Mesothelial cell of epicardium (in vitro differentiated cells): ENCODE measurements around the gene PCMT1. TPM values are rescaled to one million over a fixed set of nuclear protein-coding genes. Genes with fewer than 3 reads are reported as not detected.
"Not testable (repeated sequence)": the region's sequence is repeated elsewhere in the genome, so short reads cannot be mapped to it uniquely, and the experiment has no call there.

ENCODE experiments used
- DNase-seq, 2 experiments: peaks; one replicate each; pipeline ENCODE4 v3.0.0; 2021; ENCODE audit warnings: low spot score in 2 of 2; ENCODE audit not compliant: unreplicated experiment in 2 of 2
- H3K27ac Mint-ChIP-seq: 2 replicates; pipeline ENCODE4 v1.8.0; 2021; ENCODE audit warnings: mixed read lengths
- H3K27me3 Mint-ChIP-seq: 2 replicates; pipeline ENCODE4 v1.8.0; 2021; ENCODE audit warnings: low read depth, mixed read lengths
- H3K36me3 Mint-ChIP-seq: 2 replicates; pipeline ENCODE4 v1.8.0; 2021; ENCODE audit warnings: mixed read lengths
- H3K4me1 Mint-ChIP-seq: 2 replicates; pipeline ENCODE4 v1.8.0; 2021; ENCODE audit warnings: mixed read lengths
- H3K4me3 Mint-ChIP-seq: 2 replicates; pipeline ENCODE4 v1.8.0; 2021; ENCODE audit warnings: mild to moderate bottlenecking, moderate library complexity, mixed read lengths
- H3K9me3 Mint-ChIP-seq: 2 replicates; pipeline ENCODE4 v1.8.0; 2021; ENCODE audit warnings: mixed read lengths
- CTCF ChIP-seq: fragments of 200-600 bp; sonication (generic); IDR thresholded peaks from one replicate; pipeline ENCODE4 v1.5.0; 2021; ENCODE audit warnings: antibody characterized with exemption; ENCODE audit not compliant: unreplicated experiment
- total RNA-seq: library from RNA; stranded (reverse); gene quantifications from 3 replicates; pipeline ENCODE4 v1.2.1, GENCODE V29; 2021

PCMT1 gene
- total RNA-seq, 1 donor from 2014 or later: 45.6 TPM

- Mint-ChIP-seq H3K4me1 (peaks cover 22% of the 10 kb centered on the region), H3K4me3 (no peak overlapping the region), H3K36me3 (peaks cover 8% of the 10 kb centered on the region), H3K27ac (no peak overlapping the region), H3K9me3 (no peaks in the 10 kb centered on the region), H3K27me3 (no peaks in the 10 kb centered on the region)
- TF ChIP-seq CTCF: no peak
- DNase-seq: no peak
Measured at GRCh38 chr6:149842331-149842730, 92.8 kb downstream of the PCMT1 start.

GRCh38 chr6:149843051-149843633 is 93.6 kb downstream of the PCMT1 start:
- H3K27me3 Mint-ChIP-seq: no peaks in the 10 kb centered on the region
- no peak overlapping the region for H3K27ac Mint-ChIP-seq
- H3K9me3 Mint-ChIP-seq: no peaks in the 10 kb centered on the region
- H3K36me3 Mint-ChIP-seq: peaks cover 8% of the 10 kb centered on the region
- TF ChIP-seq CTCF: no peak
- DNase-seq: no peak
- H3K4me1 Mint-ChIP-seq: peaks cover 25% of the 10 kb centered on the region
- H3K4me3 Mint-ChIP-seq: no peak overlapping the region

DNA sequence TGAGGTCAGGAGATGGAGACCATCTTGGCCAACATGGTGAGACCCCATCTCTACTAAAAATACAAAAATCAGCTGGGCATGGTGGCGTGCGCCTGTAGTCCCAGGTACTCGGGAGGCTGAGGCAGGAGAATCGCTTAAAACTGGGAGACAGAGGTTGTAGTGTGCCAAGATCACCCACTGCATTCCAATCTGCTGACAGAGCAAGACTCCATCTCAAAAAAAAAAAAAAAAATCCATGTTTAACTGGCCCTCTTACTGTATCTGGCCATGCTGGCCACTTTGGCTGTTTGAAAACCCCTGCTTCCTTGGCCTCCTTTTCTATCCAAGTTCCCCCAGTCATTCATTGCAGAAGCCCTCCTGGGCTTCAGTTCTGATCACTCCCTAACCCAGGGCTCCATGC is 94.5 kb downstream of the PCMT1 start:
- peaks cover 25% of the 10 kb centered on the region for H3K4me1 Mint-ChIP-seq
- H3K4me3 Mint-ChIP-seq, DNase-seq, H3K9me3 Mint-ChIP-seq, H3K27me3 Mint-ChIP-seq, H3K36me3 Mint-ChIP-seq: not testable (repeated sequence)
- H3K27ac Mint-ChIP-seq: peak overlapping the region; percentile 62

DNA sequence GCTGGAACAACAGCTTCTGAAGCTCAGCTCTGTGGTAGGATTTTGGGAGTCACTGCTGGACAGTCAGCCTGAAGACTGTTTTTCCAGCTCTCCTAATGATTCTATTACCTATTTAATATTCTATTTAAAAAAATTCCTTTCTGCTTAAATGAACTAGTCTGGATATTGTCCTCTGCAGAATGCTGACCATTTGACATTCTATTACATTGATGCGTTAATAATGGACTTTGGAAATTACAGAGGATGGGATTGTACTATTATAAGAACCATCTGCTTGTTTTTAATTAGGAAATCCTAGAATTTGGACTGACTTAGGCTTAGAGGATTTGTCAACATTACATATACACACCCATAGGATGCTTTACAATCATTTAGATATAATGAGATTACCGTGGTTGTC is 94.9 kb downstream of the PCMT1 start:
- no peak for TF ChIP-seq CTCF
- Mint-ChIP-seq H3K9me3 (no peaks in the 10 kb centered on the region), H3K27ac (peak overlapping the region; percentile 62), H3K4me1 (peaks cover 25% of the 10 kb centered on the region), H3K27me3 (no peaks in the 10 kb centered on the region), H3K36me3 (peaks cover 8% of the 10 kb centered on the region), H3K4me3 (no peak overlapping the region)
- no peak for DNase-seq

DNA sequence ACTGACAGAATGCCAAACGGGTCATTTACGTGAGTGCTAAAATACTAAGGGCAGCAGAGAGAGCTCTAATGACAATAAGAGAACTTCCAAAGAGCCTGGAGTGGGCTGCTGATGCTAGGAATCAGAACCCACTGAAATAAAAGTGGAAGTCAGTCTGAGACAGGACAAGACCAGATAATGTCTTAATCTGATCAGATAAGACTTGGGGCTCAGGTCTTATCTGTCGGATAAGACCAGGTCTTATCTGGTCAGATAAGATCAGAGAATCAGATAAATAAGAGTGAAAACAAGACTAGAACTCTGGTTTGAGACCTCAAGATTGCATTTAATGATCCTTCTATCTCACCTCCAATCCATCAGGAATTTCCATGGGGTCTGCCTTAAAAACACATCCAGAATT is 96.0 kb downstream of the PCMT1 start:
- TF ChIP-seq CTCF: no peak
- Mint-ChIP-seq H3K9me3 (no peaks in the 10 kb centered on the region), H3K36me3 (peaks cover 10% of the 10 kb centered on the region), H3K4me3 (no peak overlapping the region), H3K27ac (peak overlapping the region; percentile 76), H3K27me3 (no peaks in the 10 kb centered on the region), H3K4me1 (peaks cover 25% of the 10 kb centered on the region)
- no peak for DNase-seq

DNA sequence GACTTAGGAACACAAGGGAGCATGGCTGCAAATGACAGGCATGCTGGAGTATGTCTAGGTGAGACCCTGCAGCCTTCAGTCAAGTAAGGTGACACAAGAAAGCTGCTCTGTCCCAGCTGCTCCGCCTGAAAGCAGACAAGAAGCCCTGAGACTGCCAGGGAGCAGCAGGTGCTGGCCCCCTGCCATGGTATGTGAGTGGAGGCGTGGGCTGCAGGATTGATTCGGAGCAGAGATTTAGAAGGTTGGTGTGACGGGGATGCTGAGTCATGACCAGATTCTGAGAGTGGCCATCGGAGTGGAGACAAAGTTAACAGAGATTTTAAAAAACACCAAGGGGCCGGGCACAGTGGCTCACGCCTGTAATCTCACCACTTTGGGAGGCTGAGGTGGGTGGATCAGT is 96.8 kb downstream of the PCMT1 start:
- H3K36me3 Mint-ChIP-seq: peaks cover 8% of the 10 kb centered on the region
- no peak overlapping the region for H3K4me3 Mint-ChIP-seq
- H3K4me1 Mint-ChIP-seq: peaks cover 25% of the 10 kb centered on the region
- H3K27me3 Mint-ChIP-seq: no peaks in the 10 kb centered on the region
- H3K27ac Mint-ChIP-seq: peak overlapping the region; percentile 76
- DNase-seq: peak in 1 of 2 experiments; percentile 69
- TF ChIP-seq CTCF: no peak
- H3K9me3 Mint-ChIP-seq: no peaks in the 10 kb centered on the region
